Measurements from ENCODE around the gene LRRC4B.
"Not testable (repeated sequence)": the region's sequence is repeated elsewhere in the genome, so short reads cannot be mapped to it uniquely, and the experiment has no call there.

The LRRC4B gene

GRCh38 chr19:50482271-50482855 is 85.9 kb downstream of the LRRC4B start:
- no peak for DNase-seq

GRCh38 chr19:50481351-50482149 is 86.7 kb downstream of the LRRC4B start:
- DNase-seq = no peak

- DNase-seq = no peak
These were observed 87.7 kb downstream of the LRRC4B start for GRCh38 chr19:50480281-50481111.

GRCh38 chr19:50479761-50480251 is 88.4 kb downstream of the LRRC4B start:
- no peak for DNase-seq

- DNase-seq = no peak
These were observed 89.1 kb downstream of the LRRC4B start for GRCh38 chr19:50478901-50479715.

- no peak for DNase-seq
These were observed 90.3 kb downstream of the LRRC4B start for GRCh38 chr19:50477751-50478515.

GRCh38 chr19:50476907-50477238 is 91.4 kb downstream of the LRRC4B start:
- no peak for DNase-seq

- peak; percentile 89 to 92 for DNase-seq
These were observed 91.9 kb downstream of the LRRC4B start, which contains the start of the genes EMC10 and GARIN5A for GRCh38 chr19:50476224-50476906. EMC10 (plus strand) TSS chr19:50476507; CDS start chr19:50476545, 38 bp downstream. GARIN5A (minus strand) TSS chr19:50476848; CDS start chr19:50476388, 460 bp downstream.

- DNase-seq = no peak
These were observed 92.5 kb downstream of the LRRC4B start for GRCh38 chr19:50475736-50476223.

- no peak for DNase-seq
These were observed 93.1 kb downstream of the LRRC4B start for GRCh38 chr19:50475101-50475568.

GRCh38 chr19:50473336-50473735 is 94.9 kb downstream of the LRRC4B start:
- DNase-seq = not testable (repeated sequence)

- DNase-seq = no peak
These were observed 99.4 kb downstream of the LRRC4B start for GRCh38 chr19:50468818-50469217.

- DNase-seq = no peak
These were observed 100.7 kb downstream of the LRRC4B start for GRCh38 chr19:50467566-50467965.

All from activated CD4-positive, alpha-beta T cell treated with anti-CD3 and anti-CD28 coated beads for 4 hours (primary cell).